Measurements from ENCODE around the gene SPRED2.

SPRED2 gene

GRCh38 chr2:65291216-65292105 lies 140.9 kb downstream of the SPRED2 start:
- in situ Hi-C loops (cut with HindIII; ENCODE audit: low sequenced_read_pairs) = loop anchor here (25.0 kb wide), 1 partner anchor 246 kb away; no protein-coding TSS in a partner anchor

- in situ Hi-C loops (cut with HindIII; ENCODE audit: low sequenced_read_pairs) = loop anchor here (25.0 kb wide), 1 partner anchor 250 kb away; no protein-coding TSS in a partner anchor
Measured at GRCh38 chr2:65287364-65287763, 145.0 kb downstream of the SPRED2 start.

GRCh38 chr2:65282477-65283053 lies 149.8 kb downstream of the SPRED2 start:
- in situ Hi-C loops (cut with HindIII; ENCODE audit: low sequenced_read_pairs) = loop anchor here (25.0 kb wide), 1 partner anchor 255 kb away; no protein-coding TSS in a partner anchor

GRCh38 chr2:65281627-65282351 lies 150.6 kb downstream of the SPRED2 start:
- in situ Hi-C loops (cut with HindIII; ENCODE audit: low sequenced_read_pairs) = loop anchor here (25.0 kb wide), 1 partner anchor 256 kb away; no protein-coding TSS in a partner anchor

GRCh38 chr2:65279756-65280155 lies 152.6 kb downstream of the SPRED2 start:
- in situ Hi-C loops (cut with HindIII; ENCODE audit: low sequenced_read_pairs) = loop anchor here (25.0 kb wide), 1 partner anchor 258 kb away; no protein-coding TSS in a partner anchor

GRCh38 chr2:65278531-65278981 lies 153.8 kb downstream of the SPRED2 start:
- in situ Hi-C loops (cut with HindIII; ENCODE audit: low sequenced_read_pairs) = loop anchor here (25.0 kb wide), 1 partner anchor 259 kb away; no protein-coding TSS in a partner anchor

- in situ Hi-C loops (cut with HindIII; ENCODE audit: low sequenced_read_pairs) = loop anchor here (25.0 kb wide), 1 partner anchor 259 kb away; no protein-coding TSS in a partner anchor
Measured at GRCh38 chr2:65277791-65278483, 154.5 kb downstream of the SPRED2 start.

- in situ Hi-C loops (cut with HindIII; ENCODE audit: low sequenced_read_pairs) = loop anchor here (25.0 kb wide), 1 partner anchor 260 kb away; no protein-coding TSS in a partner anchor
Measured at GRCh38 chr2:65277118-65277517, 155.3 kb downstream of the SPRED2 start.

- in situ Hi-C loops (cut with HindIII; ENCODE audit: low sequenced_read_pairs) = loop anchor here (25.0 kb wide), 1 partner anchor 261 kb away; no protein-coding TSS in a partner anchor
Measured at GRCh38 chr2:65276609-65277008, 155.8 kb downstream of the SPRED2 start.

GRCh38 chr2:65275141-65275915 lies 157.1 kb downstream of the SPRED2 start:
- in situ Hi-C loops (cut with HindIII; ENCODE audit: low sequenced_read_pairs) = loop anchor here (25.0 kb wide), 1 partner anchor 262 kb away; no protein-coding TSS in a partner anchor

- in situ Hi-C loops (cut with HindIII; ENCODE audit: low sequenced_read_pairs) = no loop called here
Measured at GRCh38 chr2:65273344-65273743, 159.1 kb downstream of the SPRED2 start.

GRCh38 chr2:65268957-65269356 lies 163.4 kb downstream of the SPRED2 start:
- in situ Hi-C loops (cut with HindIII; ENCODE audit: low sequenced_read_pairs) = no loop called here

- in situ Hi-C loops (cut with HindIII; ENCODE audit: low sequenced_read_pairs) = no loop called here
Measured at GRCh38 chr2:65267008-65267407, 165.4 kb downstream of the SPRED2 start.

GRCh38 chr2:65265671-65266045 lies 166.7 kb downstream of the SPRED2 start:
- in situ Hi-C loops (cut with HindIII; ENCODE audit: low sequenced_read_pairs) = no loop called here

- in situ Hi-C loops (cut with HindIII; ENCODE audit: low sequenced_read_pairs) = no loop called here
Measured at GRCh38 chr2:65264821-65265670, 167.4 kb downstream of the SPRED2 start.

GRCh38 chr2:65263986-65264385 lies 168.4 kb downstream of the SPRED2 start:
- in situ Hi-C loops (cut with HindIII; ENCODE audit: low sequenced_read_pairs) = no loop called here

- in situ Hi-C loops (cut with HindIII; ENCODE audit: low sequenced_read_pairs) = no loop called here
Measured at GRCh38 chr2:65263262-65263661, 169.1 kb downstream of the SPRED2 start.

GRCh38 chr2:65261676-65262075 lies 170.7 kb downstream of the SPRED2 start:
- in situ Hi-C loops (cut with HindIII; ENCODE audit: low sequenced_read_pairs) = no loop called here
